ENCODE results near the gene SP2.
A peak's percentile ranks its signal among the peaks of the same experiment; 100 is the strongest.

SP2 gene

GRCh38 chr17:47856830-47857229, 39.2 kb upstream of the SP2 start:
- H3K9ac ChIP-seq (ENCODE audit: low read length) = no peak overlapping the region
- H3K9me3 ChIP-seq (ENCODE audit: control insufficient read depth, low read length) = no peaks in the 10 kb centered on the region
- no peak overlapping the region for H3K4me3 ChIP-seq (ENCODE audit: low read length)
- no peaks in the 10 kb centered on the region for H3K4me1 ChIP-seq (ENCODE audit: control insufficient read depth, insufficient read depth, low read length)
- peaks cover 65% of the 10 kb centered on the region for H3K27me3 ChIP-seq (replicated peaks; ENCODE audit: control insufficient read depth, insufficient read depth, low read length)
- no peaks in the 10 kb centered on the region for H3K36me3 ChIP-seq (ENCODE audit: control insufficient read depth, insufficient read depth, low read length, severe bottlenecking)
- no peak for DNase-seq (ENCODE audit: low read depth)

GRCh38 chr17:47857551-47858455, 38.2 kb upstream of the SP2 start:
- no peaks in the 10 kb centered on the region for H3K36me3 ChIP-seq (ENCODE audit: control insufficient read depth, insufficient read depth, low read length, severe bottlenecking)
- H3K9me3 ChIP-seq (ENCODE audit: control insufficient read depth, low read length) = no peaks in the 10 kb centered on the region
- H3K27me3 ChIP-seq (replicated peaks; ENCODE audit: control insufficient read depth, insufficient read depth, low read length) = peaks cover 55% of the 10 kb centered on the region
- peaks cover 5% of the 10 kb centered on the region for H3K4me1 ChIP-seq (ENCODE audit: control insufficient read depth, insufficient read depth, low read length)
- DNase-seq (ENCODE audit: low read depth) = no peak
- H3K9ac ChIP-seq (ENCODE audit: low read length) = no peak overlapping the region
- no peak overlapping the region for H3K4me3 ChIP-seq (ENCODE audit: low read length)

GRCh38 chr17:47860386-47860785, 35.6 kb upstream of the SP2 start:
- no peaks in the 10 kb centered on the region for H3K36me3 ChIP-seq (ENCODE audit: control insufficient read depth, insufficient read depth, low read length, severe bottlenecking)
- peaks cover 29% of the 10 kb centered on the region for H3K27me3 ChIP-seq (replicated peaks; ENCODE audit: control insufficient read depth, insufficient read depth, low read length)
- H3K9ac ChIP-seq (ENCODE audit: low read length) = no peak overlapping the region
- peaks cover 17% of the 10 kb centered on the region for H3K4me1 ChIP-seq (ENCODE audit: control insufficient read depth, insufficient read depth, low read length)
- H3K9me3 ChIP-seq (ENCODE audit: control insufficient read depth, low read length) = no peaks in the 10 kb centered on the region
- DNase-seq (ENCODE audit: low read depth) = no peak
- no peak overlapping the region for H3K4me3 ChIP-seq (ENCODE audit: low read length)

- DNase-seq (ENCODE audit: low read depth) = peak; percentile 59
- Histone ChIP-seq H3K9ac (ENCODE audit: low read length) (peak overlapping the region; percentile 30), H3K4me1 (ENCODE audit: control insufficient read depth, insufficient read depth, low read length) (peaks cover 17% of the 10 kb centered on the region), H3K36me3 (ENCODE audit: control insufficient read depth, insufficient read depth, low read length, severe bottlenecking) (no peaks in the 10 kb centered on the region), H3K9me3 (ENCODE audit: control insufficient read depth, low read length) (no peaks in the 10 kb centered on the region), H3K4me3 (ENCODE audit: low read length) (no peak overlapping the region), H3K27me3 (replicated peaks; ENCODE audit: control insufficient read depth, insufficient read depth, low read length) (peaks cover 8% of the 10 kb centered on the region)
Observed at GRCh38 chr17:47862621-47863440, 33.2 kb upstream of the SP2 start.

- H3K27me3 ChIP-seq (replicated peaks; ENCODE audit: control insufficient read depth, insufficient read depth, low read length) = peaks cover 18% of the 10 kb centered on the region
- H3K9ac ChIP-seq (ENCODE audit: low read length) = peak overlapping the region; percentile 19
- H3K4me1 ChIP-seq (ENCODE audit: control insufficient read depth, insufficient read depth, low read length) = peaks cover 17% of the 10 kb centered on the region
- H3K9me3 ChIP-seq (ENCODE audit: control insufficient read depth, low read length) = no peaks in the 10 kb centered on the region
- H3K4me3 ChIP-seq (ENCODE audit: low read length) = no peak overlapping the region
- no peak for DNase-seq (ENCODE audit: low read depth)
- no peaks in the 10 kb centered on the region for H3K36me3 ChIP-seq (ENCODE audit: control insufficient read depth, insufficient read depth, low read length, severe bottlenecking)
Observed at GRCh38 chr17:47864791-47865216, 31.2 kb upstream of the SP2 start.

- DNase-seq (ENCODE audit: low read depth) = no peak
- Histone ChIP-seq H3K4me1 (ENCODE audit: control insufficient read depth, insufficient read depth, low read length) (peaks cover 17% of the 10 kb centered on the region), H3K9me3 (ENCODE audit: control insufficient read depth, low read length) (no peaks in the 10 kb centered on the region), H3K4me3 (ENCODE audit: low read length) (no peak overlapping the region), H3K27me3 (replicated peaks; ENCODE audit: control insufficient read depth, insufficient read depth, low read length) (peaks cover 24% of the 10 kb centered on the region), H3K36me3 (ENCODE audit: control insufficient read depth, insufficient read depth, low read length, severe bottlenecking) (no peaks in the 10 kb centered on the region), H3K9ac (ENCODE audit: low read length) (no peak overlapping the region)
Observed at GRCh38 chr17:47866941-47867340, 29.1 kb upstream of the SP2 start.

- H3K36me3 ChIP-seq (ENCODE audit: control insufficient read depth, insufficient read depth, low read length, severe bottlenecking) = no peaks in the 10 kb centered on the region
- H3K9ac ChIP-seq (ENCODE audit: low read length) = no peak overlapping the region
- no peaks in the 10 kb centered on the region for H3K9me3 ChIP-seq (ENCODE audit: control insufficient read depth, low read length)
- H3K4me1 ChIP-seq (ENCODE audit: control insufficient read depth, insufficient read depth, low read length) = peaks cover 19% of the 10 kb centered on the region
- H3K27me3 ChIP-seq (replicated peaks; ENCODE audit: control insufficient read depth, insufficient read depth, low read length) = peaks cover 24% of the 10 kb centered on the region
- no peak for DNase-seq (ENCODE audit: low read depth)
- no peak overlapping the region for H3K4me3 ChIP-seq (ENCODE audit: low read length)
Observed at GRCh38 chr17:47867813-47868533, 28.1 kb upstream of the SP2 start.

GRCh38 chr17:47869114-47869513, 26.9 kb upstream of the SP2 start:
- peaks cover 24% of the 10 kb centered on the region for H3K27me3 ChIP-seq (replicated peaks; ENCODE audit: control insufficient read depth, insufficient read depth, low read length)
- H3K4me3 ChIP-seq (ENCODE audit: low read length) = no peak overlapping the region
- H3K9ac ChIP-seq (ENCODE audit: low read length) = no peak overlapping the region
- no peaks in the 10 kb centered on the region for H3K36me3 ChIP-seq (ENCODE audit: control insufficient read depth, insufficient read depth, low read length, severe bottlenecking)
- peaks cover 15% of the 10 kb centered on the region for H3K4me1 ChIP-seq (ENCODE audit: control insufficient read depth, insufficient read depth, low read length)
- DNase-seq (ENCODE audit: low read depth) = no peak
- no peaks in the 10 kb centered on the region for H3K9me3 ChIP-seq (ENCODE audit: control insufficient read depth, low read length)

- peaks cover 28% of the 10 kb centered on the region for H3K27me3 ChIP-seq (replicated peaks; ENCODE audit: control insufficient read depth, insufficient read depth, low read length)
- DNase-seq (ENCODE audit: low read depth) = no peak
- H3K4me1 ChIP-seq (ENCODE audit: control insufficient read depth, insufficient read depth, low read length) = peaks cover 14% of the 10 kb centered on the region
- no peaks in the 10 kb centered on the region for H3K9me3 ChIP-seq (ENCODE audit: control insufficient read depth, low read length)
- H3K4me3 ChIP-seq (ENCODE audit: low read length) = no peak overlapping the region
- no peaks in the 10 kb centered on the region for H3K36me3 ChIP-seq (ENCODE audit: control insufficient read depth, insufficient read depth, low read length, severe bottlenecking)
- H3K9ac ChIP-seq (ENCODE audit: low read length) = no peak overlapping the region
Observed at GRCh38 chr17:47870056-47870455, 26.0 kb upstream of the SP2 start.

- no peak for DNase-seq (ENCODE audit: low read depth)
- no peak overlapping the region for H3K4me3 ChIP-seq (ENCODE audit: low read length)
- no peaks in the 10 kb centered on the region for H3K9me3 ChIP-seq (ENCODE audit: control insufficient read depth, low read length)
- H3K9ac ChIP-seq (ENCODE audit: low read length) = no peak overlapping the region
- peaks cover 28% of the 10 kb centered on the region for H3K27me3 ChIP-seq (replicated peaks; ENCODE audit: control insufficient read depth, insufficient read depth, low read length)
- H3K36me3 ChIP-seq (ENCODE audit: control insufficient read depth, insufficient read depth, low read length, severe bottlenecking) = no peaks in the 10 kb centered on the region
- H3K4me1 ChIP-seq (ENCODE audit: control insufficient read depth, insufficient read depth, low read length) = peaks cover 22% of the 10 kb centered on the region
Observed at GRCh38 chr17:47871048-47871447, 25.0 kb upstream of the SP2 start.
